ENCODE data around the gene OMP. TPM values are rescaled to one million over a fixed set of nuclear protein-coding genes. Genes with fewer than 3 reads are reported as not detected.
A peak's percentile ranks its signal among the peaks of the same experiment; 100 is the strongest.

OMP gene
- total RNA-seq, 6 experiments from 2014 or later, result 1.0 to 4.2 (median 2.0) TPM; not detected in 1

GRCh38 chr11:77112641-77113381, 10.2 kb downstream of the OMP start:
- no peak for ATAC-seq
- WGBS (ENCODE audit: insufficient coverage, low coverage, low lambda C conversion rate, missing lambda C conversion rate), result 80% methylated on average over 6 of the region's 20 CpGs

DNA sequence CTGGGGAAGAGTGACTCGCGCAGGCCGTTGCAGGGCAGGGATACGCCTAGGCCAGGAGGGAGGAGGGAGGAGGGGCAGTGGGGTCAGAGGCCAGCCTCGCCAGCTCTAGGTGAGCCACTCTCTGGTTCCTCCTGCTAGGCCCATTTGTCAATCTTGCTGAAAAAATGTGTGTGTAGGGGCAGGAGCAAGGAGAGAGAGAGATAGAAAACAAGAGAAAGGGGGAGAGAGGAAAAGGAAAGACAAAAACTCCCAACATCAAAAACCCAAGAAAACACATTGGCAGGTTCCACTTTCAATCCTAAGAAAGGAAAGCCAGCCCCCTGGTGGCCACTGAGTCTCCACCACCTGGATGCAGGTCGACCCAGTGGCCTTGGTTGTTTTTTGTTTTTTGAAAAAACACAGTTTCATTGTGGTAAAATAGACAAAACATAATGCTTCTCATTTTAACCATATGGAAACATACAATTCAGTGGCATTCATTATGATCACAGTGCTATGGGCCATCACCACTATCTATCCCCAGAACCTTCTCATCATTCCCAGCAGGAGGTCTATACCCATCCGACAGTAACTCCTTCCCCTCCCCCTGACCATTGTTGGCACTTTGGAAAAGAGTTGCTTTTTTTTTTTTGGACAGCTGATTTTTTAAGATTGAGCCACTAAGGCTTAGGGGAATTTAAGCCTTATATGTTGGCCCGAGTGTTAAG, 10.9 kb downstream of the OMP start:
- TF ChIP-seq POLR2A (IDR thresholded peaks at IDR 0.05), result no peak
- TF ChIP-seq CTCF (IDR thresholded peaks at IDR 0.05), result peak; percentile 15 to 64 (median 59)
- Histone ChIP-seq H3K27ac (no peak overlapping the region), H3K4me1 (no peaks in the 10 kb centered on the region), H3K9me3 (no peaks in the 10 kb centered on the region), H3K36me3 (peaks cover 0 to 35% (median 5%) of the 10 kb centered on the region in 4 donors), H3K27me3 (no peaks in the 10 kb centered on the region), H3K4me3 (no peak overlapping the region)
- intact Hi-C loops (cut with DNase I), result loop anchor here in 1 of 2 donors (10.0 kb wide), 1 partner anchor 69 kb away; no protein-coding TSS in a partner anchor
- 57% methylated on average over 4 of the region's 8 CpGs for WGBS (ENCODE audit: insufficient coverage, low coverage, low lambda C conversion rate, missing lambda C conversion rate)
- DNase-seq (peak in 2 of 3 donors; percentile 47 to 56), ATAC-seq (peak; percentile 36 to 59 (median 56))

More at GRCh38 chr11:77112641-77113381, 10.2 kb downstream of the OMP start:
- no peak overlapping the region for H3K27ac ChIP-seq
- TF ChIP-seq CTCF (IDR thresholded peaks at IDR 0.05) (no peak), POLR2A (IDR thresholded peaks at IDR 0.05) (no peak)
- no peak overlapping the region for H3K4me3 ChIP-seq
- peaks cover 0 to 28% (median 4%) of the 10 kb centered on the region in 4 donors for H3K36me3 ChIP-seq
- H3K27me3 ChIP-seq, result no peaks in the 10 kb centered on the region
- intact Hi-C loops (cut with DNase I), result loop anchor here in 1 of 2 donors (10.0 kb wide), 1 partner anchor 68 kb away; no protein-coding TSS in a partner anchor
- H3K4me1 ChIP-seq, result peaks cover 0 to 3% (median under 1%) of the 10 kb centered on the region in 4 donors
- no peaks in the 10 kb centered on the region for H3K9me3 ChIP-seq
- DNase-seq, result peak in 1 of 3 donors; percentile 40

DNA sequence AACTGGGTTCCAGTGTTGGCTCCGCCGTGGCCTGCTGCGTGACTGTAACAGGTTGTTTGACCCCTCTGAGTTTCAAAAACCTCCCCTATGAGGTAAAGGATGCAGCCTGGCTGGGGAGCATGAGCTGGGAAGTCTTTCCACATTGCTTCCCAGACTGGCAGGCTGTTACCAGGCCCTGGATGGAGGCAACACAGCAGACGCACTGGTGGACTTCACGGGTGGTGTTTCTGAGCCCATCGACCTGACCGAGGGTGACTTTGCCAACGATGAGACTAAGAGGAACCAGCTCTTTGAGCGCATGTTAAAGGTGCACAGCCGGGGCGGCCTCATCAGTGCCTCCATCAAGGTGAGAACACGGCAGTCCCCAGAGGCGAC, 11.4 kb downstream of the OMP start:
- DNase-seq (peak in 1 of 3 donors; percentile 39), ATAC-seq (no peak)
- Histone ChIP-seq H3K4me3 (no peak overlapping the region), H3K36me3 (peaks cover 0 to 40% (median 6%) of the 10 kb centered on the region in 4 donors), H3K9me3 (no peaks in the 10 kb centered on the region), H3K27ac (no peak overlapping the region), H3K4me1 (no peaks in the 10 kb centered on the region), H3K27me3 (no peaks in the 10 kb centered on the region)
- intact Hi-C loops (cut with DNase I), result loop anchor here in 1 of 2 donors (10.0 kb wide), 1 partner anchor 69 kb away; no protein-coding TSS in a partner anchor
- no peak for TF ChIP-seq POLR2A (IDR thresholded peaks at IDR 0.05)
- no peak for TF ChIP-seq CTCF (IDR thresholded peaks at IDR 0.05)
- WGBS (ENCODE audit: insufficient coverage, low coverage, low lambda C conversion rate, missing lambda C conversion rate), result no CpG with 5 or more reads among the region's 13 CpGs

- Histone ChIP-seq H3K27me3 (no peaks in the 10 kb centered on the region), H3K36me3 (peaks cover 0 to 50% (median 9%) of the 10 kb centered on the region in 4 donors)
- 85% methylated on average over 4 of the region's 16 CpGs for WGBS (ENCODE audit: insufficient coverage, low coverage, low lambda C conversion rate, missing lambda C conversion rate)
These were observed 12.6 kb downstream of the OMP start for GRCh38 chr11:77115181-77115611.

More at GRCh38 chr11:77115181-77115611, 12.6 kb downstream of the OMP start:
- ATAC-seq (no peak), DNase-seq (peak in 1 of 3 donors; percentile 48)
- Histone ChIP-seq H3K4me1 (no peaks in the 10 kb centered on the region), H3K27ac (no peak overlapping the region), H3K4me3 (no peak overlapping the region), H3K9me3 (no peaks in the 10 kb centered on the region)
- intact Hi-C loops (cut with DNase I), result loop anchor here in 1 of 2 donors (10.0 kb wide), 1 partner anchor 70 kb away; no protein-coding TSS in a partner anchor
- TF ChIP-seq CTCF (IDR thresholded peaks at IDR 0.05) (no peak), POLR2A (IDR thresholded peaks at IDR 0.05) (no peak)
